ENCODE data around the gene ARHGEF16. TPM values are rescaled to one million over a fixed set of nuclear protein-coding genes. Genes with fewer than 3 reads are reported as not detected.

ARHGEF16 gene
- polyA plus RNA-seq, 1 donor: 0.81 TPM

- DNase-seq: no peak
Observed at GRCh38 chr1:3423245-3423829, 31.1 kb upstream of the ARHGEF16 start.

- no peak for DNase-seq
Observed at GRCh38 chr1:3423896-3424611, 30.4 kb upstream of the ARHGEF16 start.

GRCh38 chr1:3425486-3426215 lies 28.8 kb upstream of the ARHGEF16 start:
- no peak for DNase-seq

GRCh38 chr1:3426956-3427535 lies 27.4 kb upstream of the ARHGEF16 start:
- DNase-seq: no peak

- DNase-seq: no peak
Observed at GRCh38 chr1:3427711-3428704, 26.5 kb upstream of the ARHGEF16 start.

GRCh38 chr1:3428899-3429298 lies 25.6 kb upstream of the ARHGEF16 start:
- no peak for DNase-seq

GRCh38 chr1:3429320-3429719 lies 25.1 kb upstream of the ARHGEF16 start:
- DNase-seq: no peak

- DNase-seq: no peak
Observed at GRCh38 chr1:3429766-3430165, 24.7 kb upstream of the ARHGEF16 start.

GRCh38 chr1:3430406-3430805 lies 24.1 kb upstream of the ARHGEF16 start:
- no peak for DNase-seq

- DNase-seq: no peak
Observed at GRCh38 chr1:3430820-3431219, 23.6 kb upstream of the ARHGEF16 start.

GRCh38 chr1:3431266-3431665 lies 23.2 kb upstream of the ARHGEF16 start:
- no peak for DNase-seq

GRCh38 chr1:3431686-3432085 lies 22.8 kb upstream of the ARHGEF16 start:
- no peak for DNase-seq

GRCh38 chr1:3432306-3432705 lies 22.2 kb upstream of the ARHGEF16 start:
- no peak for DNase-seq

GRCh38 chr1:3433076-3433475 lies 21.4 kb upstream of the ARHGEF16 start:
- no peak for DNase-seq

- no peak for DNase-seq
Observed at GRCh38 chr1:3433596-3434320, 20.7 kb upstream of the ARHGEF16 start.

GRCh38 chr1:3434406-3435110 lies 19.9 kb upstream of the ARHGEF16 start:
- DNase-seq: no peak

GRCh38 chr1:3435666-3436065 lies 18.8 kb upstream of the ARHGEF16 start:
- DNase-seq: no peak

- no peak for DNase-seq
Observed at GRCh38 chr1:3436451-3436850, 18.0 kb upstream of the ARHGEF16 start.

- no peak for DNase-seq
Observed at GRCh38 chr1:3436901-3437300, 17.6 kb upstream of the ARHGEF16 start.

GRCh38 chr1:3438661-3439180 lies 15.7 kb upstream of the ARHGEF16 start:
- no peak for DNase-seq

All from hindlimb muscle (tissue), 1 donor.